Esophagus squamous epithelium (tissue), 4 donors: ENCODE measurements around the gene IFT25.
"Not testable (repeated sequence)": the region's sequence is repeated elsewhere in the genome, so short reads cannot be mapped to it uniquely, and the experiment has no call there.

Experiments
- POLR2A ChIP-seq, 4 donors: fragments of 450-650 bp; IDR thresholded peaks; one replicate each; pipeline ENCODE4 v1.6.1; 2017; ENCODE audit warnings: antibody characterized with exemption in 4 of 4, mild to moderate bottlenecking in 4 of 4, moderate library complexity in 3 of 4
- TF ChIP-seq, protein P1 (sequence below), 6 experiments: fragments of 450-650 bp in 4 of 6; fragments of 200-600 bp in 2 of 6; sonication (generic) in 2 of 6; IDR thresholded peaks; one replicate each; pipeline ENCODE4 v1.5.1; 2016 to 2019; ENCODE audit warnings: antibody characterized with exemption in 6 of 6, mild to moderate bottlenecking in 4 of 6, moderate library complexity in 4 of 6

DNA sequence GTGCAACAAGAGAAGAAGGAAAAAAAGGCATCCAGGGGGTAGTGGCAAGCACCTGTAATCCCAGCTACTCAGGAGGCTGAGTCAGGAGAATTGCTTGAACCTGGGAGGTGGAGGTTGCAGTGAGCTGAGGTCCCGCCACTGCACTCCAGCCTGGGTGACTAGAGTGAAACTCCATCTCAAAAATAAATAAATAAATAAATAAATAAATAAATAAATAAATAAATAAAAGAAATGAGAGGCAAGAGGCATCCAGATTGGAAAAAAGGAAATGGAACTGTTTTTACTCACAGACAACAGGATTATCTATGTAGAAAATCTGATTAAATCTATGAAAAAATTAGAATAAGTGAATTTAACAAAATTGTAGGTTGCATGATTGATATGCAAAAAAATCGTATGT is 49.0 kb upstream of the IFT25 start:
- TF ChIP-seq, protein P1, sequence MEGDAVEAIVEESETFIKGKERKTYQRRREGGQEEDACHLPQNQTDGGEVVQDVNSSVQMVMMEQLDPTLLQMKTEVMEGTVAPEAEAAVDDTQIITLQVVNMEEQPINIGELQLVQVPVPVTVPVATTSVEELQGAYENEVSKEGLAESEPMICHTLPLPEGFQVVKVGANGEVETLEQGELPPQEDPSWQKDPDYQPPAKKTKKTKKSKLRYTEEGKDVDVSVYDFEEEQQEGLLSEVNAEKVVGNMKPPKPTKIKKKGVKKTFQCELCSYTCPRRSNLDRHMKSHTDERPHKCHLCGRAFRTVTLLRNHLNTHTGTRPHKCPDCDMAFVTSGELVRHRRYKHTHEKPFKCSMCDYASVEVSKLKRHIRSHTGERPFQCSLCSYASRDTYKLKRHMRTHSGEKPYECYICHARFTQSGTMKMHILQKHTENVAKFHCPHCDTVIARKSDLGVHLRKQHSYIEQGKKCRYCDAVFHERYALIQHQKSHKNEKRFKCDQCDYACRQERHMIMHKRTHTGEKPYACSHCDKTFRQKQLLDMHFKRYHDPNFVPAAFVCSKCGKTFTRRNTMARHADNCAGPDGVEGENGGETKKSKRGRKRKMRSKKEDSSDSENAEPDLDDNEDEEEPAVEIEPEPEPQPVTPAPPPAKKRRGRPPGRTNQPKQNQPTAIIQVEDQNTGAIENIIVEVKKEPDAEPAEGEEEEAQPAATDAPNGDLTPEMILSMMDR (IDR thresholded peaks at IDR 0.05) = not testable (repeated sequence)
- TF ChIP-seq POLR2A (IDR thresholded peaks at IDR 0.05) = not testable (repeated sequence)
